Gastroesophageal sphincter (tissue), 3 donors: ENCODE results near the gene IL1RAPL2.

Experiments
- CTCF ChIP-seq, 4 experiments: fragments of 200-600 bp in 2 of 4; fragments of 450-650 bp in 2 of 4; sonication (generic) in 1 of 4; IDR thresholded peaks; one replicate each; pipeline ENCODE4 v1.5.1; 2017 to 2019; ENCODE audit warnings: antibody characterized with exemption in 4 of 4, mild to moderate bottlenecking in 2 of 4, moderate library complexity in 2 of 4
- EP300 ChIP-seq: sonication (generic); formaldehyde crosslinking; IDR thresholded peaks from one replicate; pipeline ENCODE4 v1.6.1; 2017; ENCODE audit warnings: antibody characterized with exemption, mild to moderate bottlenecking
- POLR2A ChIP-seq, 2 donors: fragments of 450-650 bp; IDR thresholded peaks; one replicate each; pipeline ENCODE4 v1.6.1; 2017; ENCODE audit warnings: antibody characterized with exemption in 2 of 2, mild to moderate bottlenecking in 2 of 2, moderate library complexity in 1 of 2
- POLR2AphosphoS5 ChIP-seq: sonication (generic); formaldehyde crosslinking; IDR thresholded peaks from one replicate; pipeline ENCODE4 v1.6.1; 2017; ENCODE audit warnings: antibody characterized with exemption

- no peak for TF ChIP-seq EP300
- no peak for TF ChIP-seq POLR2A (IDR thresholded peaks at IDR 0.05)
- no peak for TF ChIP-seq CTCF (IDR thresholded peaks at IDR 0.05)
- no peak for TF ChIP-seq POLR2AphosphoS5
Observed at GRCh38 chrX:105307762-105308161, 741.8 kb downstream of the IL1RAPL2 start.
